Activated CD4-positive, alpha-beta T cell treated with anti-CD3 and anti-CD28 coated beads, Interleukin-2, amount 50 U/mL, for 24 hours (primary cell): ENCODE data around the gene TMEM94.
A peak's percentile ranks its signal among the peaks of the same experiment; 100 is the strongest.
"Not testable (repeated sequence)": the region's sequence is repeated elsewhere in the genome, so short reads cannot be mapped to it uniquely, and the experiment has no call there.

Source experiments
- DNase-seq, 2 donors: peaks; one replicate each; pipeline ENCODE4 v3.0.0-alpha.2; 2020; ENCODE audit warnings: low read depth in 1 of 2, low spot score in 1 of 2

The TMEM94 gene

GRCh38 chr17:75509528-75510258 is 53.3 kb downstream of the TMEM94 start:
- no peak for DNase-seq

- DNase-seq, result no peak
Observed at GRCh38 chr17:75511270-75511609, 54.8 kb downstream of the TMEM94 start.

GRCh38 chr17:75511610-75512575 is 55.5 kb downstream of the TMEM94 start:
- DNase-seq, result no peak

GRCh38 chr17:75512926-75513640 is 56.6 kb downstream of the TMEM94 start:
- DNase-seq, result no peak

GRCh38 chr17:75513641-75514000 is 57.2 kb downstream of the TMEM94 start:
- DNase-seq, result no peak

- DNase-seq, result no peak
Observed at GRCh38 chr17:75514299-75514918, 58.0 kb downstream of the TMEM94 start.

- DNase-seq, result no peak
Observed at GRCh38 chr17:75514919-75515495, 58.6 kb downstream of the TMEM94 start.

GRCh38 chr17:75515496-75516254 is 59.2 kb downstream of the TMEM94 start, which contains the start of gene CASKIN2:
Gene CASKIN2, minus strand, starts transcription at chr17:75515537. Its CDS starts 1,733 bp downstream, at chr17:75513804.
- peak; percentile 68 to 78 for DNase-seq

GRCh38 chr17:75516255-75516618 is 59.8 kb downstream of the TMEM94 start, which contains the start of gene TSEN54:
Gene TSEN54, plus strand, starts transcription at chr17:75516528. Its CDS starts 33 bp downstream, at chr17:75516561.
- peak; percentile 87 to 89 for DNase-seq

- no peak for DNase-seq
Observed at GRCh38 chr17:75516619-75517296, 60.3 kb downstream of the TMEM94 start.

- no peak for DNase-seq
Observed at GRCh38 chr17:75517297-75517865, 60.9 kb downstream of the TMEM94 start.

- no peak for DNase-seq
Observed at GRCh38 chr17:75518201-75518600, 61.8 kb downstream of the TMEM94 start.

GRCh38 chr17:75518983-75519537 is 62.6 kb downstream of the TMEM94 start:
- DNase-seq, result no peak

GRCh38 chr17:75520413-75520812 is 64.0 kb downstream of the TMEM94 start:
- not testable (repeated sequence) for DNase-seq

GRCh38 chr17:75521290-75521689 is 64.9 kb downstream of the TMEM94 start:
- DNase-seq, result no peak

- DNase-seq, result no peak
Observed at GRCh38 chr17:75521951-75522727, 65.7 kb downstream of the TMEM94 start.

- DNase-seq, result no peak
Observed at GRCh38 chr17:75523647-75524046, 67.2 kb downstream of the TMEM94 start.
